Endothelial cell of umbilical vein (primary cell): ENCODE data around the gene LARGE1. TPM values are rescaled to one million over a fixed set of nuclear protein-coding genes. Genes with fewer than 3 reads are reported as not detected.

Experiments
- BruUV-seq: library from RNA; stranded (reverse); fragments of 400-500 nt; replicated peaks from 2 replicates; lab custom pipeline; 2021; lab: Mats Ljungman, UMichigan
- CTCF ChIA-PET: fragments of 300-600, 350-600 bp; sonication (Branson Sonifier 250); formaldehyde crosslinking; loops from one replicate; lab custom pipeline; 2021; ENCODE audit warnings: antibody characterized with exemption, inconsistent platforms; lab: Charles Lee
- POLR2A ChIA-PET: fragments of 300-600, 350-600 bp; sonication (Branson Sonifier 250); formaldehyde crosslinking; loops from one replicate; lab custom pipeline; 2021; ENCODE audit warnings: antibody characterized with exemption, inconsistent platforms; lab: Charles Lee
- DNase-seq: peaks from one replicate; pipeline ENCODE4 v3.0.0-alpha.2; 2011; ENCODE audit warnings: low read depth, low spot score
- FAIRE-seq: peaks from 2 replicates; lab custom pipeline; 2011; peaks lifted over from hg19 to GRCh38; lab: Jason Lieb, UNC
- H2AFZ ChIP-seq: 2 replicates; pipeline ENCODE4 v1.6.0; 2012; ENCODE audit warnings: low read depth, low read length, control low read depth, inconsistent platforms
- H3K27ac ChIP-seq: 2 replicates; pipeline ENCODE4 v1.5.1; 2011; ENCODE audit warnings: low read depth, mild to moderate bottlenecking, control low read depth, low read length, moderate library complexity; ENCODE audit not compliant: insufficient read depth
- H3K27me3 ChIP-seq, 2 experiments: 2 replicates each; pipeline versions ENCODE4 v1.6.0 to v1.6.1; 2011; ENCODE audit warnings: low read length in 2 of 2, mixed read lengths in 1 of 2; ENCODE audit not compliant: control insufficient read depth in 2 of 2, insufficient read depth in 2 of 2
- H3K36me3 ChIP-seq, 2 experiments: 2 replicates in 1 of 2; 3 replicates in 1 of 2; pipeline ENCODE4 v1.5.1; 2011; ENCODE audit warnings: low read length in 2 of 2, mild to moderate bottlenecking in 1 of 2, moderate library complexity in 1 of 2; ENCODE audit not compliant: control insufficient read depth in 2 of 2, insufficient read depth in 2 of 2; ENCODE audit errors: extremely low read depth in 1 of 2
- H3K4me1 ChIP-seq: 3 replicates; pipeline ENCODE4 v1.5.1; 2011; ENCODE audit warnings: mild to moderate bottlenecking, low read length; ENCODE audit not compliant: control insufficient read depth, insufficient read depth; ENCODE audit errors: extremely low read depth
- H3K4me2 ChIP-seq: 2 replicates; pipeline ENCODE4 v1.6.1; 2011; ENCODE audit warnings: low read length, control low read depth, mixed read lengths; ENCODE audit not compliant: insufficient read depth
- H3K4me3 ChIP-seq, 3 experiments: fragments of 200-600 bp in 1 of 3; sonication (generic), shearing (Covaris generic) in 1 of 3; replicated peaks in 1 of 3; 2 replicates each; pipeline ENCODE4 v1.5.1; 2011 to 2016; ENCODE audit warnings: control low read depth in 3 of 3, low read length in 3 of 3, mild to moderate bottlenecking in 2 of 3, inconsistent platforms in 1 of 3, low read depth in 1 of 3, moderate library complexity in 1 of 3; ENCODE audit not compliant: insufficient read depth in 1 of 3
- H3K79me2 ChIP-seq: 2 replicates; pipeline ENCODE4 v1.6.0; 2012; ENCODE audit warnings: low read length, inconsistent platforms; ENCODE audit not compliant: control insufficient read depth, insufficient read depth
- H3K9ac ChIP-seq: replicated peaks from 2 replicates; pipeline ENCODE3; 2011; ENCODE audit warnings: low read length, control low read depth; ENCODE audit not compliant: insufficient read depth; ENCODE audit errors: extremely low read depth
- H3K9me1 ChIP-seq: replicated peaks from 3 replicates; pipeline ENCODE4 v1.6.0; 2011; ENCODE audit warnings: mild to moderate bottlenecking, low read length; ENCODE audit not compliant: control insufficient read depth, insufficient read depth; ENCODE audit errors: extremely low read depth
- H3K9me3 ChIP-seq: replicated peaks from 2 replicates; pipeline ENCODE4 v1.5.1; 2012; ENCODE audit warnings: low read length, inconsistent platforms; ENCODE audit not compliant: control insufficient read depth, insufficient read depth
- H4K20me1 ChIP-seq: replicated peaks from 2 replicates; pipeline ENCODE3; 2011; ENCODE audit warnings: mild to moderate bottlenecking, low read length; ENCODE audit not compliant: control insufficient read depth, insufficient read depth; ENCODE audit errors: extremely low read depth
- EZH2 ChIP-seq: IDR thresholded peaks from 2 replicates; pipeline ENCODE4 v1.6.1; 2012; ENCODE audit warnings: borderline replicate concordance, low read depth, mild to moderate bottlenecking, moderate library complexity, low read length, inconsistent platforms; ENCODE audit not compliant: severe bottlenecking
- FOS ChIP-seq: IDR thresholded peaks from 2 replicates; pipeline ENCODE4 v1.6.1; 2011; ENCODE audit warnings: mild to moderate bottlenecking, low read length, moderate library complexity, borderline replicate concordance; ENCODE audit not compliant: insufficient read depth
- GATA2 ChIP-seq: IDR thresholded peaks from 2 replicates; pipeline ENCODE4 v1.7.0; 2011; ENCODE audit warnings: low read depth, mild to moderate bottlenecking, moderate library complexity, mixed read lengths, low read length; ENCODE audit not compliant: insufficient read length, insufficient read depth
- JUN ChIP-seq: IDR thresholded peaks from 2 replicates; pipeline ENCODE4 v1.6.1; 2011; ENCODE audit warnings: borderline replicate concordance, low read depth; ENCODE audit not compliant: insufficient read length, insufficient read depth
- MYC ChIP-seq: IDR thresholded peaks from one replicate; pipeline ENCODE4 v1.6.1; 2011; ENCODE audit warnings: mild to moderate bottlenecking, low read depth, low read length
- POLR2A ChIP-seq: IDR thresholded peaks from 2 replicates; pipeline ENCODE4 v1.6.1; 2012; ENCODE audit warnings: low read depth, mild to moderate bottlenecking, control low read depth, low read length
- POLR2AphosphoS5 ChIP-seq: IDR thresholded peaks from 2 replicates; pipeline ENCODE4 v1.6.1; 2012; ENCODE audit warnings: low read depth, mild to moderate bottlenecking, control low read depth, low read length, moderate library complexity; ENCODE audit not compliant: insufficient read depth
- dilution Hi-C: fragments of 300-500 bp; cut with MboI; formaldehyde crosslinking; loops from one replicate; pipeline ENCODE4 v1.15.0; 2019; ENCODE audit warnings: low sequenced_read_pairs; ENCODE audit not compliant: extremely low pct_ligation_motif_present
- intact Hi-C: fragments of 100-400 bp; cut with micrococcal nuclease; formaldehyde crosslinking; loops from one replicate; pipeline ENCODE4 v1.10.0; 2022
- polyA plus RNA-seq, 4 experiments: library from polyadenylated mRNA; depleted of rRNA in 3 of 4; stranded (reverse) in 3 of 4; unstranded in 1 of 4; fragments of >200 nt; gene quantifications; 2 replicates each; pipeline versions ENCODE4 v1.2.1 to v1.2.3, GENCODE V29; 2011 to 2012; ENCODE audit warnings: missing spikeins in 1 of 4
- total RNA-seq: library from RNA; stranded (reverse); gene quantifications from 2 replicates; pipeline ENCODE4 v1.2.3, GENCODE V29; 2021
- TF ChIP-seq, protein P1 (sequence below): IDR thresholded peaks from 2 replicates; pipeline ENCODE4 v1.6.1; 2011; ENCODE audit not compliant: insufficient read depth, insufficient read length
- TF ChIP-seq, protein P2 (sequence below), 2 donors: IDR thresholded peaks; 1 replicate in 1 of 2; 2 replicates in 1 of 2; pipeline ENCODE4 v1.5.1; 2011; ENCODE audit warnings: low read length in 2 of 2, mild to moderate bottlenecking in 2 of 2, moderate library complexity in 2 of 2, control low read depth in 1 of 2, inconsistent platforms in 1 of 2, low read depth in 1 of 2; ENCODE audit not compliant: insufficient read depth in 1 of 2; ENCODE audit errors: extremely low read depth in 1 of 2

LARGE1 gene
- total and polyA plus RNA-seq, 2 donors (not counting 3 experiments of a cell fraction or from before 2014, with no cell fraction given) = 0.95 to 4.4 TPM

DNA sequence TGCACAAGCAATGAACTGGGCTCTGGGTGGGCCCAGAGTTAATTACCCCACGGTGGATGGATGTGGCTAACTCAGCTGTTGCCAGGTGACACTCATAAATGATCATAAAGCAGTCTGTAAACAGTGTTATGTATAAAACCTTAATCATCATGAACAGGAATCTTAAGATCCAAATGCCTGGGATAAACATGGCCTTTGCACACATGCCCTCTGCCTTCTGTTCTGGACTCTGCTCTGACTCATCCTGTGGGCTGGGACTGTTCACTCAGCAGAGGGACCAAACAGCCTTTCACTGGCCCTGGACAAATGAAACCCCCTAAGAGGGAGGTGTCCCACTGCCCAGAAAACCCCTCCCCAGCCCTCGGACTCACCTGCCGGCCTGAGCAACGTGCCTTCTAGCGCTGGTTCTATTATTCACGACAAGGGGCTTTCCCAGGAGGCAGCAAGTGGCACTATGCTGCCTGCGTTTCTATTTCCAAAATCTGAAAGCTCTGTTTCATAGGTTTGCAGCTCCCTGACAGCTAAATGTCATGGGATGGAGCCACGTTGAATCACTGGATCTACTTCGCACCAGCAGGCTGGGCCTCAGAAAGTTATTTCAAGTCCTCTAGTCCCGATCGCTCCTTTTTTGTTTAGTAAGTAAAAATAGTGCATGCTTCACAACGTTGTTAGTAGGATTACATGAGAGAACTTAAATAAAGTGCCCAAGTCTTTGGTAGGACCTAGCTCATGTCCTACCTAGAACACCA is 53.0 kb downstream of the LARGE1 start:
- dilution Hi-C loops = no loop called here
- Histone ChIP-seq H3K9me3 (peaks cover under 1% of the 10 kb centered on the region), H3K36me3 (no peaks in the 10 kb centered on the region), H3K9me1 (no peaks in the 10 kb centered on the region), H3K4me3 (no peak overlapping the region), H3K79me2 (no peaks in the 10 kb centered on the region), H4K20me1 (no peaks in the 10 kb centered on the region), H3K4me2 (no peak overlapping the region), H2AFZ (no peak overlapping the region), H3K27ac (no peak overlapping the region), H3K9ac (no peak overlapping the region), H3K4me1 (no peaks in the 10 kb centered on the region), H3K27me3 (no peaks in the 10 kb centered on the region)
- TF ChIP-seq JUN (no peak), GATA2 (no peak), FOS (no peak), MYC (no peak), POLR2AphosphoS5 (no peak), POLR2A (no peak), EZH2 (no peak)
- TF ChIP-seq, protein P1, sequence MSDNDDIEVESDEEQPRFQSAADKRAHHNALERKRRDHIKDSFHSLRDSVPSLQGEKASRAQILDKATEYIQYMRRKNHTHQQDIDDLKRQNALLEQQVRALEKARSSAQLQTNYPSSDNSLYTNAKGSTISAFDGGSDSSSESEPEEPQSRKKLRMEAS = no peak
- TF ChIP-seq, protein P2, sequence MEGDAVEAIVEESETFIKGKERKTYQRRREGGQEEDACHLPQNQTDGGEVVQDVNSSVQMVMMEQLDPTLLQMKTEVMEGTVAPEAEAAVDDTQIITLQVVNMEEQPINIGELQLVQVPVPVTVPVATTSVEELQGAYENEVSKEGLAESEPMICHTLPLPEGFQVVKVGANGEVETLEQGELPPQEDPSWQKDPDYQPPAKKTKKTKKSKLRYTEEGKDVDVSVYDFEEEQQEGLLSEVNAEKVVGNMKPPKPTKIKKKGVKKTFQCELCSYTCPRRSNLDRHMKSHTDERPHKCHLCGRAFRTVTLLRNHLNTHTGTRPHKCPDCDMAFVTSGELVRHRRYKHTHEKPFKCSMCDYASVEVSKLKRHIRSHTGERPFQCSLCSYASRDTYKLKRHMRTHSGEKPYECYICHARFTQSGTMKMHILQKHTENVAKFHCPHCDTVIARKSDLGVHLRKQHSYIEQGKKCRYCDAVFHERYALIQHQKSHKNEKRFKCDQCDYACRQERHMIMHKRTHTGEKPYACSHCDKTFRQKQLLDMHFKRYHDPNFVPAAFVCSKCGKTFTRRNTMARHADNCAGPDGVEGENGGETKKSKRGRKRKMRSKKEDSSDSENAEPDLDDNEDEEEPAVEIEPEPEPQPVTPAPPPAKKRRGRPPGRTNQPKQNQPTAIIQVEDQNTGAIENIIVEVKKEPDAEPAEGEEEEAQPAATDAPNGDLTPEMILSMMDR (IDR thresholded peaks at IDR 0.05; ENCODE audit: extremely low read depth in 1 of 2, insufficient read depth in 1 of 2, low read depth in 1 of 2, low read length in 2 of 2) = no peak
- DNase-seq (no peak), FAIRE-seq (no peak)
- intact Hi-C loops = no loop called here
- BruUV-seq = no TSS peak
- CTCF ChIA-PET = no interaction called here
- POLR2A ChIA-PET = no interaction called here
